Subcutaneous adipose tissue (tissue), 4 donors: ENCODE results near the gene FARP1. TPM values are rescaled to one million over a fixed set of nuclear protein-coding genes. Genes with fewer than 3 reads are reported as not detected.

Source experiments
- total RNA-seq, 4 donors: library from RNA; depleted of rRNA; stranded (reverse); fragments of >200 nt; gene quantifications; one replicate each; pipeline ENCODE4 v1.1.0, GENCODE V29; 2016
- TF ChIP-seq, protein P1 (sequence below): fragments of 450-650 bp; IDR thresholded peaks from one replicate; pipeline ENCODE4 v1.5.1; 2016; ENCODE audit warnings: low read depth, mild to moderate bottlenecking, control low read depth, antibody characterized with exemption, moderate library complexity

The FARP1 gene
- total RNA-seq, 4 donors from 2014 or later, result 24.9 to 39.9 (median 28.8) TPM

DNA sequence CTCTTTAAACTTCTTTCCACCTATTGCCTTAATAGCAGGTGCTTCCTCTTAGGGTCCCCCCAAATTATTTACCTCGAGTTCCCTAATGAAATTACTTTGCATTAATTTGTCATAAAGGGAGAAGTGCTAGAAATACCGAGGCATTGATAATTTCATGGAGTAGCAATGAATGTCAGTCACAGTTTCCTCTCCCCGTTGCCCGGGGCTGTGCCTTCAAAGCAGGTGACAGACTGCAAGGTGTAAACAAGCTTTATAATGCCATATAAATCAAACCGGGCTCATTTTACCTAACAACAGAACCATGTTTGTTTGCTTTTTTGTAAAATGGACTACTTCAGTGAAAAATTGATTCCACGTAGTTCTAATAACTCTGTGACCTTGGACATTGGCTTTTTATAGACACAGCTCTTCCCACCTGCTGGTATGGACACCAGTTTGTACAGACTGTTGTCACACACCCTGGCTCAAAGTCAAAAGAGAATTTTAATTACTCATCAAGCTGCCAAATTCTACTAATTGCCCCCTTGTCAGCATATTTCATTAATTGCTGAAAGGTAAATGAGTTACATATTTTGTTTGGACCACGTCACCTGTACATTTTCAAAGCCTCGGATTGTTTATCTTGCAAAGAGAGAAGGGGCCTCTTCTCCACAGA lies 262.9 kb downstream of the FARP1 start:
- TF ChIP-seq, protein P1, sequence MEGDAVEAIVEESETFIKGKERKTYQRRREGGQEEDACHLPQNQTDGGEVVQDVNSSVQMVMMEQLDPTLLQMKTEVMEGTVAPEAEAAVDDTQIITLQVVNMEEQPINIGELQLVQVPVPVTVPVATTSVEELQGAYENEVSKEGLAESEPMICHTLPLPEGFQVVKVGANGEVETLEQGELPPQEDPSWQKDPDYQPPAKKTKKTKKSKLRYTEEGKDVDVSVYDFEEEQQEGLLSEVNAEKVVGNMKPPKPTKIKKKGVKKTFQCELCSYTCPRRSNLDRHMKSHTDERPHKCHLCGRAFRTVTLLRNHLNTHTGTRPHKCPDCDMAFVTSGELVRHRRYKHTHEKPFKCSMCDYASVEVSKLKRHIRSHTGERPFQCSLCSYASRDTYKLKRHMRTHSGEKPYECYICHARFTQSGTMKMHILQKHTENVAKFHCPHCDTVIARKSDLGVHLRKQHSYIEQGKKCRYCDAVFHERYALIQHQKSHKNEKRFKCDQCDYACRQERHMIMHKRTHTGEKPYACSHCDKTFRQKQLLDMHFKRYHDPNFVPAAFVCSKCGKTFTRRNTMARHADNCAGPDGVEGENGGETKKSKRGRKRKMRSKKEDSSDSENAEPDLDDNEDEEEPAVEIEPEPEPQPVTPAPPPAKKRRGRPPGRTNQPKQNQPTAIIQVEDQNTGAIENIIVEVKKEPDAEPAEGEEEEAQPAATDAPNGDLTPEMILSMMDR, result no peak

DNA sequence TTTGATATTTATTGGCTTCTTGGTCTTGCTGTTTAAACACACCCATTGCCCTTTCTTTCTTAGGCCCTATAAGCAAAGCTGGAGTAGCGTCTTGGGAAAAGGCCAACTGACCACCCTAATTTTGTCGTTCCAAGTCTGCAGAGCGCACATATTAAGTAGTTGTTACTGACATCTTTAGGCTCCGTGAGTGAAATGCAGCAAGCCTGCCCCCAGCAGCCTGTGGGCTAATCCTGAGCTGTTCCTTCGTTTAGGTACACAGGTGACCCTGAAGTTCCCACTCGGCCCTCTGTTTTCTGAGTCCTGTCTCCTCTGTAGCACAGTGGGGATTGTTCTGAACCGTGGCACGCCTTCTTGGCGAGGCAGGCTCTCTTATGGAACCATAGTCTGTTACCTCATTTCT lies 263.5 kb downstream of the FARP1 start:
- TF ChIP-seq, protein P1, result no peak

DNA sequence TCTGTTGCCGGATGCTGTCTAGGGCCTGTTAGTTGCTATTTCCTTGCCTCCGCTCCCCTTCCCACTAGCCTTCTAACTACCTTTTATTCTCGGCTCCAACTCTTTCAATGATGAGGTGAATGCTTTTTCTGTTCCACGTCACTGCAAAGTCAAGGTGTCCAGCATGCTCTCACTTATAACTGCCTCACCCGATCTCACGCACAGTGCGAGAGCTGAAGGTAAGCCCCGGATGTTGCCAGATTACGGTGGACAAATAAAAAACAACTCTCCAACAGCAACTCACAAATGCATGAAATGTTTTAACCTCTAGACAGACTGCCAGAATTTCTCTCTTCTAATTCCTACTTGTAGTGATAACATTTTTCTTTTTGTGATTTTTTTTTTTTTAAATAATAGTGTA lies 264.1 kb downstream of the FARP1 start:
- TF ChIP-seq, protein P1, result no peak

DNA sequence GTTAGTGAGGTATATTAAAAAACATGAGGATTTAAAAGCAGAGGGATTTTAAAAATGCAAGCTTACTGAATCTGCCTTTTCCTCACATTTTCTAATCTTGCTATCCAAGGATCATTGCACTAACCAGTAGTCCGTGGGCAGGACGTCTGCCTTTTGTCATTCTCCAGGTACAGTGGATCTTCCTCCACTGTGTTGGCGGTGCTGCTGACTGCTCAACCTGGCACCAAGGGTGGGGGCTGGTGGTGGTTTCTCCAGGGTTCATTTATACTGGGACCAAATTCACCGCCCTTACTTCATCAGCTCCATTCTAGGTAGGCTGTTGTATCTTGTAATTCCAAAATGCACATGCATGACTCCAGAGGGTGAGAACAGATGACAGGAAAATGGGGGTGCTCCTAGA lies 264.7 kb downstream of the FARP1 start:
- TF ChIP-seq, protein P1, result no peak

DNA sequence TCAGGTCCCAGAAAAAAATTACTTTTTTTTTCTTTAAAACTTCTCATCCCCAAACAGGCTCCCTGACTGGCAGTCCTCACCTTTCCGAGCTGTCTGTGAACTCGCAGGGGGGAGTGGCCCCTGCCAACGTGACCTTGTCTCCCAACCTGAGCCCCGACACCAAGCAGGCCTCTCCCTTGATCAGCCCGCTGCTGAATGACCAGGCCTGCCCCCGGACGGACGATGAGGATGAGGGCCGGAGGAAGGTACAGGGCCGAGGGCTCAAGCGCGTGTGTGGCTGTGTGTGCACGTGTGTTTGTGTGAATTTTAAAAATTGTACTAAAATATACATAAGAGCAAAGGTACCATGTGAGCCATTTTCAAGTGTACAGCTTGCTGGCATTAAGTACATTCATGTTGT lies 266.4 kb downstream of the FARP1 start:
- TF ChIP-seq, protein P1, result no peak

DNA sequence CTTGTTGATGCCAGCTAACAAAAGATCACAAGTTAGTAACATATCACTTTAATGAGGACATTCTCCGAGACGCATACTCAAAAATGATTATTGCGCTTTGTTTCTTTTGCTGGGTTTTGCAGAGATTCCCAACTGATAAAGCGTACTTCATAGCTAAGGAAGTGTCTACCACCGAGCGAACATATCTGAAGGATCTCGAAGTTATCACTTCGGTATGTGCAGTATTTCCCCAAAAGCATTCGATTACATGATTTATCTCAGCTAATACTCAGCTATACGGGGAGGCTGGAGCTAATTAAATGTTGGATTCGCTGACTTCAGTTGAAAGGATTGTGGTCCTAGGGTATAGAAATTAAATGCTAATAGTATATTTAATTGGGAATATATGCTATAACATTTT lies 267.7 kb downstream of the FARP1 start:
- TF ChIP-seq, protein P1, result no peak

DNA sequence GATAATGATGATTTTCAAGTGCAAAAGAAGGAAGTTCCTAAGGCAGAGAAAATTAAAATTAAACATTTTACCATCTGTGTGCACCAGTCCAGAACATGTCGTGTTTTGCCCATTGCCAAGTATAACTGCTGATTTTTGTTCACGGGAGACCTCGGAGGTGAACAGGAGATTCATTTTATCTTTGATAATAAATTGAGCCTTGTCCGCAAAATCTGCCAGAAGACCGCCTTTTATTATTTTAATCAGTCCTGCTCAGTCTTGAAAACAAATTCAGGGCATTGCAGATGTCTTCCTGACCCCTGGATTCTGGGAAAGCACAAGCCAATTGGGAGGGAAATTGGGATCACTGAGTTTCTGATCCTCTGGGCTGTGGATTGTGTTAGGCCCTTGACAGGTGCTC lies 268.1 kb downstream of the FARP1 start:
- TF ChIP-seq, protein P1, result no peak
